Smooth muscle cell (in vitro differentiated cells): ENCODE results near the gene CACNG8. TPM values are rescaled to one million over a fixed set of nuclear protein-coding genes. Genes with fewer than 3 reads are reported as not detected.

Experiments used
- DNase-seq: peaks from one replicate; lab custom pipeline; 2025; ENCODE audit not compliant: unreplicated experiment; lab: John Stamatoyannopoulos, UW
- H2AFZ ChIP-seq: fragments of 200-600 bp; sonication (generic); 2 replicates; pipeline ENCODE4 v1.6.0; 2016; ENCODE audit warnings: antibody characterized with exemption, low read depth, mild to moderate bottlenecking
- H3F3A ChIP-seq: fragments of 200-600 bp; sonication (generic); 2 replicates; pipeline ENCODE4 v1.6.0; 2017; ENCODE audit warnings: antibody characterized with exemption, low read depth
- H3K27ac ChIP-seq: fragments of 200-600 bp; sonication (generic); 2 replicates; pipeline ENCODE4 v1.5.1; 2016; ENCODE audit warnings: low read depth, mild to moderate bottlenecking
- H3K27me3 ChIP-seq: fragments of 200-600 bp; sonication (generic); 2 replicates; pipeline ENCODE4 v1.6.1; 2016; ENCODE audit warnings: low read depth, mild to moderate bottlenecking
- H3K36me3 ChIP-seq: fragments of 200-600 bp; sonication (generic); 2 replicates; pipeline ENCODE4 v1.5.1; 2016; ENCODE audit warnings: low read depth
- H3K4me1 ChIP-seq: fragments of 200-600 bp; sonication (generic); 2 replicates; pipeline ENCODE4 v1.5.1; 2016; ENCODE audit warnings: low read depth
- H3K4me2 ChIP-seq: fragments of 200-600 bp; sonication (generic); 2 replicates; pipeline ENCODE4 v1.6.0; 2016; ENCODE audit warnings: mild to moderate bottlenecking
- H3K4me3 ChIP-seq: fragments of 200-600 bp; sonication (generic); 2 replicates; pipeline ENCODE4 v1.5.1; 2016; ENCODE audit warnings: mild to moderate bottlenecking
- H3K79me2 ChIP-seq: fragments of 200-600 bp; sonication (generic); 2 replicates; pipeline ENCODE4 v1.6.0; 2016; ENCODE audit warnings: low read depth, mild to moderate bottlenecking
- H3K9ac ChIP-seq: fragments of 200-600 bp; sonication (generic); 2 replicates; pipeline ENCODE4 v1.6.0; 2016; ENCODE audit warnings: low read depth
- H3K9me3 ChIP-seq: fragments of 200-600 bp; sonication (generic); replicated peaks from 2 replicates; pipeline ENCODE4 v1.5.1; 2016; ENCODE audit warnings: low read depth
- H4K20me1 ChIP-seq: fragments of 200-600 bp; sonication (generic); 2 replicates; pipeline ENCODE4 v1.6.0; 2016; ENCODE audit warnings: low read depth
- CTCF ChIP-seq: fragments of 200-600 bp; sonication (generic); IDR thresholded peaks from 2 replicates; pipeline ENCODE4 v1.5.1; 2017; ENCODE audit warnings: borderline replicate concordance, mild to moderate bottlenecking, antibody characterized with exemption; ENCODE audit not compliant: insufficient read depth, poor library complexity, severe bottlenecking
- WGBS: methylation state at CpG from one replicate; pipeline ENCODE4 v1.1.7; 2016; ENCODE audit warnings: low lambda C conversion rate; 5-methylcytosine and 5-hydroxymethylcytosine counted together
- polyA plus RNA-seq: library from polyadenylated mRNA; unstranded; fragments of >200 nt; fragmentation: Nextera tagmentation; extraction: Ambion mirVana; gene quantifications from 2 replicates; pipeline ENCODE4 v1.2.1, GENCODE V29; 2016
- total RNA-seq: library from RNA; depleted of rRNA; stranded (reverse); fragments of >200 nt; gene quantifications from 2 replicates; pipeline ENCODE4 v1.2.3, GENCODE V29; 2014

The CACNG8 gene
- total and polyA plus RNA-seq, 2 experiments from 2014 or later, result 0.03 to 0.31 TPM

GRCh38 chr19:54002495-54003315 lies 40.0 kb downstream of the CACNG8 start:
- Histone ChIP-seq H3K4me2 (no peak overlapping the region), H4K20me1 (no peaks in the 10 kb centered on the region), H3K36me3 (no peaks in the 10 kb centered on the region), H3F3A (no peaks in the 10 kb centered on the region), H3K4me1 (no peaks in the 10 kb centered on the region), H3K27ac (no peak overlapping the region), H3K9me3 (no peaks in the 10 kb centered on the region), H3K79me2 (no peaks in the 10 kb centered on the region), H2AFZ (no peak overlapping the region), H3K27me3 (peaks cover 14% of the 10 kb centered on the region), H3K4me3 (no peak overlapping the region), H3K9ac (no peak overlapping the region)
- no peak for TF ChIP-seq CTCF
- no peak for DNase-seq
- WGBS, result 81% methylated on average over 10 of the region's 10 CpGs

GRCh38 chr19:54009440-54009839 lies 46.7 kb downstream of the CACNG8 start:
- Histone ChIP-seq H3K79me2 (no peaks in the 10 kb centered on the region), H3K4me2 (no peak overlapping the region), H3K4me1 (no peaks in the 10 kb centered on the region), H3F3A (no peaks in the 10 kb centered on the region), H3K4me3 (no peak overlapping the region), H4K20me1 (no peaks in the 10 kb centered on the region), H3K36me3 (no peaks in the 10 kb centered on the region), H3K9me3 (no peaks in the 10 kb centered on the region), H2AFZ (no peak overlapping the region), H3K9ac (no peak overlapping the region), H3K27ac (no peak overlapping the region), H3K27me3 (no peaks in the 10 kb centered on the region)
- 93% methylated on average over 8 of the region's 8 CpGs for WGBS
- TF ChIP-seq CTCF, result no peak
- no peak for DNase-seq

- Histone ChIP-seq H3K27ac (no peak overlapping the region), H3K9me3 (no peaks in the 10 kb centered on the region), H3K27me3 (no peaks in the 10 kb centered on the region), H3K4me3 (no peak overlapping the region), H3K4me2 (no peak overlapping the region), H2AFZ (no peak overlapping the region), H3K36me3 (no peaks in the 10 kb centered on the region), H4K20me1 (no peaks in the 10 kb centered on the region), H3K79me2 (no peaks in the 10 kb centered on the region), H3F3A (no peaks in the 10 kb centered on the region), H3K9ac (no peak overlapping the region), H3K4me1 (no peaks in the 10 kb centered on the region)
- DNase-seq, result no peak
- TF ChIP-seq CTCF, result no peak
- 96% methylated on average over 6 of the region's 6 CpGs for WGBS
These were observed 47.7 kb downstream of the CACNG8 start for GRCh38 chr19:54010474-54010873.
